Measurements from ENCODE around the gene LUC7L.
"Not testable (repeated sequence)": the region's sequence is repeated elsewhere in the genome, so short reads cannot be mapped to it uniquely, and the experiment has no call there.

LUC7L gene

DNA sequence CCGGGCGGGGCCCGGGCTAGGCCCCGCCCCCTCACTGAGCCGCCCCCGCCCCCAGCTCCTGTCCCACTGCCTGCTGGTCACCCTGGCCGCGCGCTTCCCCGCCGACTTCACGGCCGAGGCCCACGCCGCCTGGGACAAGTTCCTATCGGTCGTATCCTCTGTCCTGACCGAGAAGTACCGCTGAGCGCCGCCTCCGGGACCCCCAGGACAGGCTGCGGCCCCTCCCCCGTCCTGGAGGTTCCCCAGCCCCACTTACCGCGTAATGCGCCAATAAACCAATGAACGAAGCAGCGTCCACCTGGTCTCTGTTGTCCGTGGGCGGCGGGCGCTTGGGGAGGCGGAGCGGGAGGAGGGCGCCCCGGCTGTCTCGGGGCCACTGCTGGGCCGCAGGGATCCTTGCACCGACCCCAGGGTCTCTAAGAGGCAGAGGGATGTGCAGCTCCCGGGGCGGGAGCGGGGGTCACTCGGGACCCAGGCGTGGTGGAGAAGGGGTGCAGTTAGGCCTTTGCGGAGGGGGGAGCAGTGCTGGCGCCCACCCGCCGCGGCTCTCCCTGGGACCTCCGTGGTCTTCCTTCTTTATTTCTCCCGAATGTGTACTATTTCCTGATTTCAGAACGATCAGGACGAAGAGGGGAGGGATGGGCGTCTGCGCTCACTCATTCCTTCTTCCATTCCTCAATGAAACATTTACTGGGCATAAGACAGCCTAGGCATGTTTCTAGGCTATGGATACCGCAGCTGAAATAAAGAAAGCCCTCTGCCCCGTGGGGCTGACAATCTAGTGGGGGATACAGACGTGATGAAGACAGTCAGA, 74.8 kb downstream of the LUC7L start:
- Histone ChIP-seq H3K4me3 (ENCODE audit: severe bottlenecking) (peak overlapping the region; percentile 39), H3K27ac (ENCODE audit: poor library complexity, severe bottlenecking) (no peak overlapping the region), H3K36me3 (ENCODE audit: low read depth) (no peaks in the 10 kb centered on the region), H3K9me3 (ENCODE audit: severe bottlenecking) (no peaks in the 10 kb centered on the region), H3K27me3 (ENCODE audit: insufficient read depth, poor library complexity, severe bottlenecking) (no peaks in the 10 kb centered on the region), H3K4me1 (ENCODE audit: insufficient read depth, poor library complexity, severe bottlenecking) (no peaks in the 10 kb centered on the region)
- no peak for TF ChIP-seq CTCF (IDR thresholded peaks at IDR 0.05; ENCODE audit: poor library complexity, severe bottlenecking)
- ATAC-seq (ENCODE audit: low read depth) (peak; percentile 62), DNase-seq (ENCODE audit: low spot score) (no peak)

DNA sequence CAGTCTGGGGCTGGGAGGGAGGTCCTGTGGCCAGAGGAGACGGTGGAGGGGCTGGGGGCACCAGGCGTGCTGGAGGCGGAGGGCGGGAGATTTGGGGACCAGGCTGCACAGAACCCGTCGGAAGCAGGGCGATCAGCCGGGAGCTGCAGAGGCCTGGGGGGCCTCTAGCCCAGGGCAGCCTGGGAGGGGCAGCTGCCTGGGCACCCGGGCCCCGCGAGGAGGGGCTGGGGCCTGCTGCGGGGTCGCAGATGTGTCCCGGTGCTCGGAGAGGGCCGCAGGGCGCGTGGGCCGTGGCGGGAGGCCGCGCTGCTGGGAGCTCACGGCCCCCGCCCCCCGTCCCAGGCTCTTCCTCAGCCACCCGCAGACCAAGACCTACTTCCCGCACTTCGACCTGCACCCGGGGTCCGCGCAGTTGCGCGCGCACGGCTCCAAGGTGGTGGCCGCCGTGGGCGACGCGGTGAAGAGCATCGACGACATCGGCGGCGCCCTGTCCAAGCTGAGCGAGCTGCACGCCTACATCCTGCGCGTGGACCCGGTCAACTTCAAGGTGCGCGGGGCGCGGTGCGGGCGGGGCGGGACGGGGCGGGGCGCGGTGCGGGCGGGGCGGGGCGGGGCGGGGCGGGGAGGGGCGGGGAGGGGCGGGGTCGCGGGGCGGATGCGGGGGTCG, 75.6 kb downstream of the LUC7L start:
- not testable (repeated sequence) for H3K4me1 ChIP-seq (ENCODE audit: insufficient read depth, poor library complexity, severe bottlenecking)
- 0 out of 3 replicates have a peak, but pooled peaks have one; percentile 7 for ATAC-seq (ENCODE audit: low read depth)

GRCh38 chr16:153129-153521, 76.1 kb downstream of the LUC7L start:
- not testable (repeated sequence) for H3K4me1 ChIP-seq (ENCODE audit: insufficient read depth, poor library complexity, severe bottlenecking); H3K9me3 ChIP-seq (ENCODE audit: severe bottlenecking); H3K27me3 ChIP-seq (ENCODE audit: insufficient read depth, poor library complexity, severe bottlenecking); H3K4me3 ChIP-seq (ENCODE audit: severe bottlenecking); H3K27ac ChIP-seq (ENCODE audit: poor library complexity, severe bottlenecking); H3K36me3 ChIP-seq (ENCODE audit: low read depth); DNase-seq (ENCODE audit: low spot score)
- peak; percentile 18; the same call in 1 of the 3 replicates for ATAC-seq (ENCODE audit: low read depth)

More for the DNA sequence above, 75.6 kb downstream of the LUC7L start:
- not testable (repeated sequence) for H3K27ac ChIP-seq (ENCODE audit: poor library complexity, severe bottlenecking); H3K4me3 ChIP-seq (ENCODE audit: severe bottlenecking); H3K36me3 ChIP-seq (ENCODE audit: low read depth); H3K9me3 ChIP-seq (ENCODE audit: severe bottlenecking); DNase-seq (ENCODE audit: low spot score); H3K27me3 ChIP-seq (ENCODE audit: insufficient read depth, poor library complexity, severe bottlenecking)

- Histone ChIP-seq H3K36me3 (ENCODE audit: low read depth) (no peaks in the 10 kb centered on the region), H3K9me3 (ENCODE audit: severe bottlenecking) (no peaks in the 10 kb centered on the region), H3K4me3 (ENCODE audit: severe bottlenecking) (no peak within 1 kb of the TSS), H3K27ac (ENCODE audit: poor library complexity, severe bottlenecking) (no peak within 1 kb of the TSS), H3K4me1 (ENCODE audit: insufficient read depth, poor library complexity, severe bottlenecking) (no peaks in the 10 kb centered on the region), H3K27me3 (ENCODE audit: insufficient read depth, poor library complexity, severe bottlenecking) (no peaks in the 10 kb centered on the region)
- no peak for TF ChIP-seq CTCF (IDR thresholded peaks at IDR 0.05; ENCODE audit: poor library complexity, severe bottlenecking)
- DNase-seq (ENCODE audit: low spot score), result no peak
- ATAC-seq (ENCODE audit: low read depth), result no peak
Measured at GRCh38 chr16:152141-153128, 76.8 kb downstream of the LUC7L start, which contains the start of gene HBZ. HBZ (plus strand) TSS chr16:152644; CDS start chr16:152910, 266 bp downstream.

DNA sequence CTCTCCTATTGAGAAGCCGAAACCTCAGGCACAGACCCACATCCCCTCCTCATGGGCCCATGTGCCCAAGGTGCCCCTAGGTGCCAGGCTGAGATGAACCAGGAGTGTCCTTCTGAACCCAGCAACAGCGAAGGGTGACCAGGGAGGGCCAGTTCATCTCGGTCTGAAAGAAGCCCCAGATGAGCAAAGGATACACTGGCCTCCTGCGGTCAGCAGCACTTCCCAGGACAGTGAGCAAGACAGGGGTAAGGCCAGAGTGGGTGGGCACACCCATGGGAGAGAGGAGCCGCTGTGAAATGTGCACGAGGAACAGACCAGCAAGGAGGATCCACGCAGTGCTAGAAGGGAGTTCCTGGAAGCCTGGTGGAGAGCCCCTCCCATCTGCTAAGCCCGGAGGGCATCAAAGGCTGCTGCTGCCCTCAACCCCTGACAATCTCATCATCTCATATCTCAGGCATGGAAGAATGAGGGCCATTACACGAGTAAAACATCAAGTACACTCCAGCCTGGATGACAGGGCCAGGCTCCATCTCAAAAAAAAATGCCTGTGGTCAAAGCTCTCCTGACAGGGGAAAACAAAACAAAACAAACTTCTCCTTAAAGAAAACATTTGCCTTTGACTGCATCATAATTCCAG, 80.1 kb downstream of the LUC7L start:
- Histone ChIP-seq H3K36me3 (ENCODE audit: low read depth) (no peaks in the 10 kb centered on the region), H3K27ac (ENCODE audit: poor library complexity, severe bottlenecking) (no peak overlapping the region), H3K27me3 (ENCODE audit: insufficient read depth, poor library complexity, severe bottlenecking) (no peaks in the 10 kb centered on the region), H3K9me3 (ENCODE audit: severe bottlenecking) (no peaks in the 10 kb centered on the region), H3K4me3 (ENCODE audit: severe bottlenecking) (no peak overlapping the region), H3K4me1 (ENCODE audit: insufficient read depth, poor library complexity, severe bottlenecking) (no peaks in the 10 kb centered on the region)
- ATAC-seq (ENCODE audit: low read depth), result no peak
- no peak for DNase-seq (ENCODE audit: low spot score)
- TF ChIP-seq CTCF (IDR thresholded peaks at IDR 0.05; ENCODE audit: poor library complexity, severe bottlenecking), result no peak

Data from RWPE2 (cell line).